Activated T-cell treated with anti-CD3 and anti-CD28 coated beads, Interleukin-2, amount 50 U/mL, for 24 hours (primary cell): ENCODE results near the gene JPH3.
A peak's percentile ranks its signal among the peaks of the same experiment; 100 is the strongest.

Source experiments
- DNase-seq: peaks from one replicate; pipeline ENCODE4 v3.0.0-alpha.2; 2020
- H3K27ac Mint-ChIP-seq: 2 replicates; pipeline ENCODE4 v1.8.0; 2020; ENCODE audit warnings: mild to moderate bottlenecking, mixed read lengths
- H3K27me3 Mint-ChIP-seq: 2 replicates; pipeline ENCODE4 v1.8.0; 2020; ENCODE audit warnings: mixed read lengths
- H3K36me3 Mint-ChIP-seq: 2 replicates; pipeline ENCODE4 v1.8.0; 2020; ENCODE audit warnings: low read depth, mixed read lengths
- H3K4me1 Mint-ChIP-seq: 2 replicates; pipeline ENCODE4 v1.8.0; 2020; ENCODE audit warnings: low read depth, mixed read lengths
- H3K4me3 Mint-ChIP-seq: 2 replicates; pipeline ENCODE4 v1.8.0; 2020; ENCODE audit warnings: mild to moderate bottlenecking, moderate library complexity, mixed read lengths
- H3K9me3 Mint-ChIP-seq: 2 replicates; pipeline ENCODE4 v1.8.0; 2020; ENCODE audit warnings: mixed read lengths

The JPH3 gene

GRCh38 chr16:87688876-87689815 lies 86.8 kb downstream of the JPH3 start:
- Mint-ChIP-seq H3K4me1 (no peaks in the 10 kb centered on the region), H3K4me3 (no peak overlapping the region)

GRCh38 chr16:87689956-87690465 lies 87.7 kb downstream of the JPH3 start:
- H3K9me3 Mint-ChIP-seq, result no peaks in the 10 kb centered on the region
- no peak for DNase-seq
- H3K4me3 Mint-ChIP-seq, result no peak overlapping the region
- no peaks in the 10 kb centered on the region for H3K4me1 Mint-ChIP-seq
- H3K27ac Mint-ChIP-seq, result no peak overlapping the region
- H3K36me3 Mint-ChIP-seq, result peaks cover 16% of the 10 kb centered on the region
- no peaks in the 10 kb centered on the region for H3K27me3 Mint-ChIP-seq

More at GRCh38 chr16:87688876-87689815, 86.8 kb downstream of the JPH3 start:
- no peaks in the 10 kb centered on the region for H3K9me3 Mint-ChIP-seq
- no peak overlapping the region for H3K27ac Mint-ChIP-seq
- H3K27me3 Mint-ChIP-seq, result no peaks in the 10 kb centered on the region
- no peak for DNase-seq
- peaks cover 7% of the 10 kb centered on the region for H3K36me3 Mint-ChIP-seq

- Mint-ChIP-seq H3K27ac (peak overlapping the region; percentile 8), H3K9me3 (no peaks in the 10 kb centered on the region), H3K36me3 (peaks cover 26% of the 10 kb centered on the region), H3K4me1 (no peaks in the 10 kb centered on the region), H3K27me3 (no peaks in the 10 kb centered on the region), H3K4me3 (no peak overlapping the region)
- no peak for DNase-seq
Observed at GRCh38 chr16:87690911-87691685, 88.8 kb downstream of the JPH3 start.

GRCh38 chr16:87691686-87692079 lies 89.4 kb downstream of the JPH3 start:
- peaks cover 31% of the 10 kb centered on the region for H3K36me3 Mint-ChIP-seq
- peak overlapping the region; percentile 8 for H3K27ac Mint-ChIP-seq
- no peaks in the 10 kb centered on the region for H3K27me3 Mint-ChIP-seq
- H3K9me3 Mint-ChIP-seq, result no peaks in the 10 kb centered on the region
- no peaks in the 10 kb centered on the region for H3K4me1 Mint-ChIP-seq
- H3K4me3 Mint-ChIP-seq, result no peak overlapping the region
- no peak for DNase-seq

- Mint-ChIP-seq H3K36me3 (peaks cover 36% of the 10 kb centered on the region), H3K9me3 (no peaks in the 10 kb centered on the region), H3K4me3 (no peak overlapping the region), H3K27ac (no peak overlapping the region), H3K27me3 (no peaks in the 10 kb centered on the region), H3K4me1 (no peaks in the 10 kb centered on the region)
- no peak for DNase-seq
Observed at GRCh38 chr16:87692176-87692575, 89.9 kb downstream of the JPH3 start.

GRCh38 chr16:87692756-87693155 lies 90.4 kb downstream of the JPH3 start:
- no peak for DNase-seq
- Mint-ChIP-seq H3K36me3 (peaks cover 42% of the 10 kb centered on the region), H3K27me3 (no peaks in the 10 kb centered on the region), H3K4me3 (no peak overlapping the region), H3K27ac (no peak overlapping the region), H3K4me1 (no peaks in the 10 kb centered on the region), H3K9me3 (no peaks in the 10 kb centered on the region)

- Mint-ChIP-seq H3K27me3 (no peaks in the 10 kb centered on the region), H3K9me3 (no peaks in the 10 kb centered on the region), H3K36me3 (peaks cover 52% of the 10 kb centered on the region), H3K4me1 (peaks cover 9% of the 10 kb centered on the region), H3K27ac (no peak overlapping the region), H3K4me3 (no peak overlapping the region)
- DNase-seq, result no peak
Observed at GRCh38 chr16:87693827-87694226, 91.5 kb downstream of the JPH3 start.

GRCh38 chr16:87694441-87695125 lies 92.3 kb downstream of the JPH3 start:
- Mint-ChIP-seq H3K27me3 (no peaks in the 10 kb centered on the region), H3K36me3 (peaks cover 58% of the 10 kb centered on the region), H3K27ac (no peak overlapping the region), H3K9me3 (no peaks in the 10 kb centered on the region), H3K4me3 (no peak overlapping the region), H3K4me1 (peaks cover 14% of the 10 kb centered on the region)
- no peak for DNase-seq

- peaks cover 65% of the 10 kb centered on the region for H3K36me3 Mint-ChIP-seq
- H3K4me3 Mint-ChIP-seq, result no peak overlapping the region
- H3K27ac Mint-ChIP-seq, result no peak overlapping the region
- no peaks in the 10 kb centered on the region for H3K27me3 Mint-ChIP-seq
- H3K4me1 Mint-ChIP-seq, result peaks cover 20% of the 10 kb centered on the region
- no peaks in the 10 kb centered on the region for H3K9me3 Mint-ChIP-seq
- DNase-seq, result no peak
Observed at GRCh38 chr16:87695534-87695933, 93.2 kb downstream of the JPH3 start.

- Mint-ChIP-seq H3K4me3 (no peak overlapping the region), H3K9me3 (no peaks in the 10 kb centered on the region), H3K27me3 (no peaks in the 10 kb centered on the region), H3K36me3 (peaks cover 72% of the 10 kb centered on the region), H3K4me1 (peaks cover 28% of the 10 kb centered on the region), H3K27ac (peak overlapping the region; percentile 22)
- no peak for DNase-seq
Observed at GRCh38 chr16:87696726-87697125, 94.4 kb downstream of the JPH3 start.

GRCh38 chr16:87697256-87697655 lies 94.9 kb downstream of the JPH3 start:
- no peaks in the 10 kb centered on the region for H3K27me3 Mint-ChIP-seq

GRCh38 chr16:87697792-87698191 lies 95.5 kb downstream of the JPH3 start:
- no peaks in the 10 kb centered on the region for H3K9me3 Mint-ChIP-seq
- peak overlapping the region; percentile 68 for H3K27ac Mint-ChIP-seq
- H3K27me3 Mint-ChIP-seq, result no peaks in the 10 kb centered on the region
- H3K4me3 Mint-ChIP-seq, result no peak overlapping the region
- H3K36me3 Mint-ChIP-seq, result peaks cover 82% of the 10 kb centered on the region
- DNase-seq, result no peak
- peaks cover 38% of the 10 kb centered on the region for H3K4me1 Mint-ChIP-seq

More at GRCh38 chr16:87697256-87697655, 94.9 kb downstream of the JPH3 start:
- H3K4me3 Mint-ChIP-seq, result no peak overlapping the region
- H3K9me3 Mint-ChIP-seq, result no peaks in the 10 kb centered on the region
- peaks cover 76% of the 10 kb centered on the region for H3K36me3 Mint-ChIP-seq
- H3K27ac Mint-ChIP-seq, result peak overlapping the region; percentile 68
- peaks cover 32% of the 10 kb centered on the region for H3K4me1 Mint-ChIP-seq
- DNase-seq, result no peak

GRCh38 chr16:87698241-87698640 lies 95.9 kb downstream of the JPH3 start:
- H3K4me1 Mint-ChIP-seq, result peaks cover 42% of the 10 kb centered on the region
- DNase-seq, result no peak
- H3K4me3 Mint-ChIP-seq, result no peak overlapping the region
- H3K9me3 Mint-ChIP-seq, result no peaks in the 10 kb centered on the region
- H3K27ac Mint-ChIP-seq, result peak overlapping the region; percentile 68
- peaks cover 86% of the 10 kb centered on the region for H3K36me3 Mint-ChIP-seq
- H3K27me3 Mint-ChIP-seq, result no peaks in the 10 kb centered on the region

- no peak for DNase-seq
- Mint-ChIP-seq H3K4me1 (peaks cover 47% of the 10 kb centered on the region), H3K9me3 (no peaks in the 10 kb centered on the region), H3K36me3 (peaks cover 88% of the 10 kb centered on the region), H3K27me3 (no peaks in the 10 kb centered on the region), H3K27ac (peak overlapping the region; percentile 71), H3K4me3 (no peak overlapping the region)
Observed at GRCh38 chr16:87698676-87699199, 96.4 kb downstream of the JPH3 start.
